ENCODE data around the gene GMDS. TPM values are rescaled to one million over a fixed set of nuclear protein-coding genes. Genes with fewer than 3 reads are reported as not detected.

Gene GMDS
- total and polyA plus RNA-seq, 2 of the 4 experiments (the other 2 are of a cell fraction): 7.3 to 21.9 TPM

DNA sequence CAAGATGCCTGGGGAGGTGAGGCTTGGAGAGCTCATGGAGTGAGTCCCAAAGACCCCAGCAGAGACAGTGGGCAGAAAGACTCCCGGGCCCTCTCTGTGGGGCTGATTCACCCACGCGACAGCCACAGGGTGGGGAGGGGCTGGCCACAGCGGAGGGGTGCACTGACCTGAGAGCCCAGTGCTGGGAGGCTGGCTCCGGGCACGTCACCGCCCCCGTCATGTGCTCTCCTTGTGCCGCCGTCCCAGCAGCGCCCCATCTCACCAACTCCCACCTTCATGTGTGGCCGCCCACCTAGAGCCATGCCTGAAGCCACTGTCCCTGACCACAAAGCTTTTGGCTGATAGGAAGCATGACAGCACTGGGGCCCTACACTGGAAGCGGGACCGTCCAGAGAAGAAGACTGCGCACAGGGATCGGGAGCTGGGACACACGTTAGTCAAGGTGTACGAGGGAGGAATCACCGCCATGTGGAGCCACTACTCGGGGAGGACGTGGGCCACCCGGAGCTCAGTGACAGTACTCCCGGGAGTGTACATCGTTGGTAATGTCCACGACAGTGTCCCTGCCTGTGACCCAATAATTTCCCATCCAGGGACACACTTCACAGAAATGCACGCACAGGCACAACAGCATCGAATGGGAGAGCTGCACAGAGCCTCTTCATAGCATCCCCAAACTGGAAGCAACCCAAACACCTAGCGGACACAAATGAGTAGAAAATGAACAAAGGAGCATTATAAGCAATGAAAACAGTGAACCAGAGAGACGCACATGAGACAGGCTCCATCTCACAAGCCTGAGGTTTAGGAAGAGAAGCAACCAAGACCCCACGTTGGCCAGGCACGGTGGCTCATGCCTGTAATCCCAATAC, 664.0 kb downstream of the GMDS start:
- DNase-seq (no peak), ATAC-seq (ENCODE audit: low read depth) (no peak)
- no peak overlapping the region for H2BK15ac ChIP-seq (ENCODE audit: low read depth, low read length)
- no peaks in the 10 kb centered on the region for H3K36me3 ChIP-seq (ENCODE audit: control insufficient read depth, insufficient read depth, low read length)
- H3K4me3 ChIP-seq (ENCODE audit: insufficient read depth, low read depth, low read length): no peak overlapping the region
- peaks cover 4% of the 10 kb centered on the region; the same call in 1 of the 2 replicates for H3K9me3 ChIP-seq (ENCODE audit: control insufficient read depth, insufficient read depth, low read length)
- in situ Hi-C loops (cut with MboI; ENCODE audit: low sequenced_read_pairs): no loop called here
- H3K14ac ChIP-seq (replicated peaks; ENCODE audit: low read depth, low read length): no peak overlapping the region
- no peak overlapping the region for H2AFZ ChIP-seq (replicated peaks; ENCODE audit: low read length, poor library complexity)
- H4K20me1 ChIP-seq (ENCODE audit: insufficient read depth, low read length): no peaks in the 10 kb centered on the region
- WGBS, 2 experiments (ENCODE audit: extremely low coverage in 2 of 2, insufficient read length in 1 of 2): 93% methylated on average over 13 of the region's 31 CpGs; no CpG with 5 or more reads in 1 of the 2 experiments
- CTCF ChIA-PET: no interaction called here
- H4K5ac ChIP-seq (ENCODE audit: low read depth, low read length): no peak overlapping the region
- POLR2A ChIA-PET (ENCODE audit: unreplicated experiment): no interaction called here
- H3K27ac ChIP-seq (ENCODE audit: insufficient read depth, low read length): no peak overlapping the region
- H3K4me2 ChIP-seq (ENCODE audit: low read depth, low read length): no peak overlapping the region
- H3K4ac ChIP-seq (ENCODE audit: low read depth, low read length): no peak overlapping the region
- no peak overlapping the region for H3K18ac ChIP-seq (ENCODE audit: low read depth, low read length)
- no peak overlapping the region for H2AK9ac ChIP-seq (replicated peaks; ENCODE audit: low read depth, low read length, poor library complexity)
- no TSS peak for BruUV-seq (replicated peaks)
- dilution Hi-C loops (cut with HindIII; ENCODE audit: low sequenced_read_pairs, unreplicated experiment): no loop called here
- H3K9ac ChIP-seq (ENCODE audit: low read depth, low read length): no peak overlapping the region
- intact Hi-C loops (cut with micrococcal nuclease): loop anchor here (5.0 kb wide), 1 partner anchor 689 kb away; no protein-coding TSS in a partner anchor
- H2BK20ac ChIP-seq (ENCODE audit: low read depth, low read length): no peak overlapping the region
- no peak overlapping the region for H3K23ac ChIP-seq (ENCODE audit: low read depth, low read length)
- no peaks in the 10 kb centered on the region for H3K79me1 ChIP-seq (ENCODE audit: low read depth in 1 of 2, low read length in 2 of 2)
- H4K8ac ChIP-seq (ENCODE audit: low read depth in 2 of 2, low read length in 2 of 2): no peak overlapping the region
- H2AK5ac ChIP-seq (ENCODE audit: low read depth, low read length): no peak overlapping the region
- TF ChIP-seq RFX5 (IDR thresholded peaks at IDR 0.05; ENCODE audit: low read depth, low read length) (no peak), BHLHE40 (IDR thresholded peaks at IDR 0.05; ENCODE audit: low read depth, low read length) (no peak), CHD1 (IDR thresholded peaks at IDR 0.05; ENCODE audit: low read depth, low read length) (no peak), POLR2A (IDR thresholded peaks at IDR 0.05; ENCODE audit: low read depth, low read length) (no peak), FOS (IDR thresholded peaks at IDR 0.05; ENCODE audit: low read depth, low read length) (no peak)
- peaks cover 21% of the 10 kb centered on the region for H3K27me3 ChIP-seq (ENCODE audit: control insufficient read depth, insufficient read depth, low read length)
- no peak overlapping the region for H2BK120ac ChIP-seq (ENCODE audit: low read depth, low read length)
- no peaks in the 10 kb centered on the region for H3K4me1 ChIP-seq (ENCODE audit: control insufficient read depth, insufficient read depth, low read length)
- no peak overlapping the region for H4K91ac ChIP-seq (ENCODE audit: insufficient read depth, low read depth, low read length)
- no peaks in the 10 kb centered on the region; the same call in 1 of the 2 replicates for H3K9me1 ChIP-seq (ENCODE audit: insufficient read depth, low read length)
- H3K56ac ChIP-seq (ENCODE audit: extremely low read depth, insufficient read depth, low read length): no peak overlapping the region
- no peak overlapping the region for H2BK5ac ChIP-seq (ENCODE audit: low read depth, low read length, poor library complexity, severe bottlenecking)
